MM.1S (cell line): ENCODE results near the gene L3HYPDH.

Experiments used
- DNase-seq: peaks from one replicate; pipeline ENCODE4 v3.0.0-alpha.2; 2015
- H2AFZ ChIP-seq: fragments of 300-600 bp; sonication (generic); 2 replicates; pipeline ENCODE4 v1.6.0; 2016; ENCODE audit warnings: antibody characterized with exemption, low read length
- H3F3A ChIP-seq: fragments of 300-600 bp; sonication (generic); 2 replicates; pipeline ENCODE4 v1.6.1; 2016; ENCODE audit warnings: mild to moderate bottlenecking, antibody characterized with exemption, low read length, moderate library complexity, mixed read lengths; ENCODE audit not compliant: insufficient read depth
- H3K27ac ChIP-seq: fragments of 300-600 bp; sonication (generic); 2 replicates; pipeline ENCODE4 v1.5.1; 2016; ENCODE audit warnings: mild to moderate bottlenecking, low read length
- H3K27me3 ChIP-seq: fragments of 300-600 bp; sonication (generic); replicated peaks from 2 replicates; pipeline ENCODE4 v1.6.0; 2016; ENCODE audit warnings: low read length; ENCODE audit not compliant: insufficient read depth
- H3K36me3 ChIP-seq: fragments of 300-600 bp; sonication (generic); replicated peaks from 2 replicates; pipeline ENCODE4 v1.6.1; 2016; ENCODE audit warnings: mild to moderate bottlenecking, low read length, mixed read lengths; ENCODE audit not compliant: insufficient read depth
- H3K4me1 ChIP-seq: fragments of 300-600 bp; sonication (generic); 2 replicates; pipeline ENCODE4 v1.6.1; 2016; ENCODE audit warnings: low read length, mixed read lengths
- H3K4me2 ChIP-seq: fragments of 300-600 bp; sonication (generic); 2 replicates; pipeline ENCODE4 v1.6.0; 2016; ENCODE audit warnings: low read depth, low read length
- H3K4me3 ChIP-seq: fragments of 300-600 bp; sonication (generic); 2 replicates; pipeline ENCODE4 v1.5.1; 2016; ENCODE audit warnings: low read length, mixed read lengths
- H3K79me2 ChIP-seq: fragments of 300-600 bp; sonication (generic); 2 replicates; pipeline ENCODE4 v1.6.1; 2016; ENCODE audit warnings: mixed run types, low read length, mixed read lengths
- H3K9ac ChIP-seq: fragments of 300-600 bp; sonication (generic); 2 replicates; pipeline ENCODE4 v1.6.1; 2016; ENCODE audit warnings: low read length, mixed read lengths
- H3K9me2 ChIP-seq: fragments of 300-600 bp; sonication (generic); replicated peaks from 2 replicates; pipeline ENCODE4 v1.6.1; 2016; ENCODE audit warnings: mild to moderate bottlenecking, low read length, mixed read lengths; ENCODE audit not compliant: insufficient read depth
- H3K9me3 ChIP-seq: fragments of 300-600 bp; sonication (generic); replicated peaks from 2 replicates; pipeline ENCODE4 v1.6.1; 2016; ENCODE audit warnings: mild to moderate bottlenecking, low read length, mixed read lengths; ENCODE audit not compliant: insufficient read depth
- H4K20me1 ChIP-seq: fragments of 300-600 bp; sonication (generic); 2 replicates; pipeline ENCODE4 v1.6.1; 2016; ENCODE audit warnings: mild to moderate bottlenecking, low read length, moderate library complexity, mixed read lengths; ENCODE audit not compliant: insufficient read depth
- CTCF ChIP-seq: fragments of 300-600 bp; sonication (generic); IDR thresholded peaks from 2 replicates; pipeline ENCODE4 v1.5.1; 2016; ENCODE audit warnings: antibody characterized with exemption, low read length, mixed read lengths
- EZH2 ChIP-seq: fragments of 300-600 bp; sonication (generic); optimal IDR thresholded peaks from 2 replicates; pipeline ENCODE3; 2017; ENCODE audit warnings: low read depth, mild to moderate bottlenecking, antibody characterized with exemption, low read length, mixed read lengths
- EZH2phosphoT487 ChIP-seq: fragments of 300-600 bp; sonication (generic); IDR thresholded peaks from 2 replicates; pipeline ENCODE4 v1.6.1; 2018; ENCODE audit warnings: antibody characterized with exemption, low read length

Gene L3HYPDH

GRCh38 chr14:59529189-59529588, 45.0 kb upstream of the L3HYPDH start:
- H2AFZ ChIP-seq, result no peak overlapping the region
- no peak overlapping the region for H3K9ac ChIP-seq
- TF ChIP-seq EZH2 (no peak), EZH2phosphoT487 (no peak), CTCF (no peak)
- H3K4me2 ChIP-seq, result no peak overlapping the region
- H3F3A ChIP-seq, result no peaks in the 10 kb centered on the region
- no peaks in the 10 kb centered on the region for H3K27me3 ChIP-seq
- no peaks in the 10 kb centered on the region for H4K20me1 ChIP-seq
- no peaks in the 10 kb centered on the region for H3K36me3 ChIP-seq
- no peak for DNase-seq
- no peak overlapping the region for H3K27ac ChIP-seq
- H3K9me2 ChIP-seq, result no peaks in the 10 kb centered on the region
- H3K79me2 ChIP-seq, result no peaks in the 10 kb centered on the region
- H3K4me1 ChIP-seq, result no peaks in the 10 kb centered on the region
- H3K9me3 ChIP-seq, result no peaks in the 10 kb centered on the region
- no peak overlapping the region for H3K4me3 ChIP-seq

- Histone ChIP-seq H3K9me3 (no peaks in the 10 kb centered on the region), H2AFZ (no peak overlapping the region), H3K9ac (no peak overlapping the region), H3K27me3 (no peaks in the 10 kb centered on the region), H3F3A (no peaks in the 10 kb centered on the region), H3K27ac (no peak overlapping the region), H4K20me1 (no peaks in the 10 kb centered on the region), H3K4me3 (no peak overlapping the region), H3K9me2 (no peaks in the 10 kb centered on the region), H3K4me2 (no peak overlapping the region), H3K79me2 (no peaks in the 10 kb centered on the region), H3K36me3 (no peaks in the 10 kb centered on the region), H3K4me1 (no peaks in the 10 kb centered on the region)
- DNase-seq, result no peak
- TF ChIP-seq EZH2phosphoT487, result no peak
- TF ChIP-seq EZH2, result no peak
- no peak for TF ChIP-seq CTCF
Measured at GRCh38 chr14:59520224-59520623, 36.0 kb upstream of the L3HYPDH start.

- Histone ChIP-seq H3K4me2 (no peak overlapping the region), H3K9me2 (no peaks in the 10 kb centered on the region), H3K4me1 (no peaks in the 10 kb centered on the region), H3F3A (no peaks in the 10 kb centered on the region), H3K9me3 (no peaks in the 10 kb centered on the region), H3K9ac (no peak overlapping the region), H3K27ac (no peak overlapping the region), H3K4me3 (no peak overlapping the region), H3K36me3 (no peaks in the 10 kb centered on the region), H3K27me3 (no peaks in the 10 kb centered on the region), H2AFZ (no peak overlapping the region), H3K79me2 (no peaks in the 10 kb centered on the region), H4K20me1 (no peaks in the 10 kb centered on the region)
- TF ChIP-seq EZH2 (no peak), EZH2phosphoT487 (no peak), CTCF (0 out of 2 replicates have a peak, but pooled peaks have one; percentile 21)
- DNase-seq, result no peak
Measured at GRCh38 chr14:59511916-59512575, 27.8 kb upstream of the L3HYPDH start.
